HK-2 (cell line): ENCODE data around the gene HERPUD1.
"Not testable (repeated sequence)": the region's sequence is repeated elsewhere in the genome, so short reads cannot be mapped to it uniquely, and the experiment has no call there.

Experiments used
- DNase-seq: peaks from one replicate; pipeline ENCODE4 v3.0.0-alpha.2; 2018; ENCODE audit not compliant: unreplicated experiment

Gene HERPUD1

GRCh38 chr16:56980792-56981724 is 49.1 kb downstream of the HERPUD1 start:
- DNase-seq, result no peak

GRCh38 chr16:56981729-56982271 is 49.9 kb downstream of the HERPUD1 start:
- DNase-seq, result no peak

GRCh38 chr16:56982695-56983094 is 50.8 kb downstream of the HERPUD1 start:
- no peak for DNase-seq

GRCh38 chr16:56983211-56983751 is 51.3 kb downstream of the HERPUD1 start:
- DNase-seq, result no peak

- no peak for DNase-seq
Measured at GRCh38 chr16:56984639-56985038, 52.7 kb downstream of the HERPUD1 start.

- DNase-seq, result peak; percentile 69
Measured at GRCh38 chr16:56985288-56985961, 53.5 kb downstream of the HERPUD1 start.

- no peak for DNase-seq
Measured at GRCh38 chr16:56985962-56986360, 54.0 kb downstream of the HERPUD1 start.

GRCh38 chr16:56986361-56986760 is 54.4 kb downstream of the HERPUD1 start:
- DNase-seq, result no peak

GRCh38 chr16:56986908-56987307 is 55.0 kb downstream of the HERPUD1 start:
- DNase-seq, result not testable (repeated sequence)

- DNase-seq, result no peak
Measured at GRCh38 chr16:56987692-56988091, 55.8 kb downstream of the HERPUD1 start.

- DNase-seq, result no peak
Measured at GRCh38 chr16:56988161-56988947, 56.4 kb downstream of the HERPUD1 start.

- DNase-seq, result peak; percentile 74
Measured at GRCh38 chr16:56988948-56989945, 57.3 kb downstream of the HERPUD1 start, which contains the start of gene NLRC5. Gene NLRC5, plus strand, starts transcription at chr16:56989557. Its CDS starts 31,156 bp downstream, at chr16:57020713.

GRCh38 chr16:56989988-56990387 is 58.0 kb downstream of the HERPUD1 start:
- no peak for DNase-seq

GRCh38 chr16:56990407-56991286 is 58.7 kb downstream of the HERPUD1 start:
- no peak for DNase-seq

- DNase-seq, result not testable (repeated sequence)
Measured at GRCh38 chr16:56992431-56992830, 60.5 kb downstream of the HERPUD1 start.

GRCh38 chr16:56993204-56993603 is 61.3 kb downstream of the HERPUD1 start:
- DNase-seq, result no peak

- no peak for DNase-seq
Measured at GRCh38 chr16:56994311-56994710, 62.4 kb downstream of the HERPUD1 start.
